Stimulated activated CD4-positive, alpha-beta T cell treated with anti-CD3 and anti-CD28 coated beads, Interleukin-4, amount 100 ng/mL, for 4 hours (primary cell): ENCODE measurements around the gene KLK6.

ENCODE experiments used
- DNase-seq, 2 experiments: peaks; one replicate each; pipeline ENCODE4 v3.0.0-alpha.2; 2020

Gene KLK6

DNA sequence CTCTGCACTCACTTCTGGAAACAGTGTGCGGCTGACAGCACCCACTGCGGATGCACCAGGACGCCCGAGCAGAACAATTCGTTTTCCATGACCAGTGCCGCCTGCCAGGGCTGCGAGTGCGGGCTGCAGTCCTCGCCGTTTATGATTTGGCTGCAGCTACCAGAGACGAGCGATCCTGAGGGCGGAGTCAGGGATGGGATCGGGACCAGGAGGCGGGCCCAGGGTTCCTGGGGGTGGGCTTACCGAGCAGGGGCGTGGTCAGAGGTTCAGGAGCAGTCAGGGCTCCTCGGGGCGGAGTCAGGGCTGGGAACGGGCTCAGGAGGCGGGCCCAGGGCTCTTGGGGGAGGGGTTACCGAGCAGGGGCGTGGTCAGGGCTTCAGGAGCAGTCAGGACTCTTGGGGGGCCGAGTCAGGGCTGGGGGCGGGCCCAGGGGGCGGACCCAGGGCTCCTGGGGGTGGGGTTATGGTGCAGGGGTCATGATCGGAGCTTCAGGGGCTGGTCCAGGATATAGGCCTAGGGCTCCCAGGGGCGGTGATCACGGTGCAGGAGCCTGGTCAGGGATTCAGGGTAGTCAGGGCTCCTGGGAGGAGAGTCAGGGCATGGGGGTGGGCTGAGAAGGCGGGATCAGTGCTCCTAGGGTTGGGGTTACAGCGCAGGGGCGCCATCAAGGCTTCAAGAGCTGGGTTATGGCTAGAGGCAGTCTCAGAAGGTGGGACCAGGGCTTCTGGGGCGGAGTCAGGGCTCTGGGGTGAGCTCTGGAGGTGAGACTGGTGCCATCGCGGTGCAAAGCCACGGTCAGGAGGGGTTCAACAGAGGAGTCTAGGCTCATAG, 59.9 kb downstream of the KLK6 start:
- peak in 1 of 2 experiments; percentile 12 for DNase-seq
